ENCODE data around the gene SHB. TPM values are rescaled to one million over a fixed set of nuclear protein-coding genes. Genes with fewer than 3 reads are reported as not detected.

Gene SHB
- total RNA-seq, 1 experiment from 2014 or later, result 28.7 TPM

GRCh38 chr9:38035873-38036272, 33.2 kb downstream of the SHB start (continued):
- TF ChIP-seq POLR2AphosphoS5 (IDR thresholded peaks at IDR 0.05; ENCODE audit: low read depth, low read length) (0 out of 2 replicates have a peak, but pooled peaks have one; percentile 16), RAD21 (IDR thresholded peaks at IDR 0.05; ENCODE audit: low read depth) (no peak)

GRCh38 chr9:38033941-38034340, 35.1 kb downstream of the SHB start:
- BruUV-seq (replicated peaks), result no TSS peak

More at GRCh38 chr9:38033941-38034340, 35.1 kb downstream of the SHB start:
- Histone ChIP-seq H4K20me1 (ENCODE audit: insufficient read depth) (0 out of 2 replicates have a peak, but pooled peaks cover 2% of the 10 kb centered on the region), H3K79me2 (ENCODE audit: insufficient read depth, low read length) (peaks cover 100% of the 10 kb centered on the region), H2AFZ (ENCODE audit: low read depth, low read length, poor library complexity, severe bottlenecking) (no peak overlapping the region), H3K27me3 (ENCODE audit: insufficient read depth, low read length) (no peaks in the 10 kb centered on the region), H3K27ac (ENCODE audit: low read depth, low read length) (no peak overlapping the region), H3K4me1 (ENCODE audit: control insufficient read depth in 1 of 2, insufficient read depth in 2 of 2, low read length in 2 of 2) (peaks cover 54 to 83% of the 10 kb centered on the region in 2 experiments), H3K36me3 (ENCODE audit: control insufficient read depth in 1 of 2, insufficient read depth in 2 of 2, low read length in 2 of 2) (no peaks in the 10 kb centered on the region), H3K9ac (ENCODE audit: low read length) (no peak overlapping the region), H3K4me2 (ENCODE audit: low read length) (no peak overlapping the region), H3K4me3 (replicated peaks in 1 of 2; ENCODE audit: low read depth in 1 of 2, low read length in 2 of 2) (no peak overlapping the region), H3K9me2 (ENCODE audit: insufficient read depth) (no peaks in the 10 kb centered on the region), H3K9me3 (ENCODE audit: control insufficient read depth in 1 of 2, insufficient read depth in 1 of 2, low read depth in 1 of 2, low read length in 2 of 2) (no peaks in the 10 kb centered on the region)
- intact Hi-C loops (cut with micrococcal nuclease), result no loop called here
- ChIA-PET POLR2A (no interaction called here), RAD21 (ENCODE audit: low non-redundant PET in 1 of 2, low total read pairs in 2 of 2, uncharacterized antibody in 2 of 2, unreplicated experiment in 2 of 2) (no interaction called here), CTCF (interaction anchor here (1.8 kb wide), 1 partner anchor 120 kb away, joined by 4 read pairs; no protein-coding TSS in a partner anchor)
- DNase-seq (ENCODE audit: low read depth, low spot score), result no peak
- TF ChIP-seq ZFX (IDR thresholded peaks at IDR 0.05) (no peak), YY1 (IDR thresholded peaks at IDR 0.05; ENCODE audit: extremely low read depth, insufficient replicate concordance, low read depth, low read length) (no peak), EGR1 (IDR thresholded peaks at IDR 0.05; ENCODE audit: low read depth) (no peak), SIN3A (IDR thresholded peaks at IDR 0.05; ENCODE audit: low read depth) (no peak), CEBPB (IDR thresholded peaks at IDR 0.05; ENCODE audit: low read depth) (no peak), POLR2AphosphoS5 (IDR thresholded peaks at IDR 0.05; ENCODE audit: low read depth, low read length) (no peak), CBX3 (IDR thresholded peaks at IDR 0.05; ENCODE audit: low read depth) (no peak), FOSL1 (IDR thresholded peaks at IDR 0.05; ENCODE audit: low read depth) (no peak), TCF7L2 (IDR thresholded peaks at IDR 0.05; ENCODE audit: borderline replicate concordance, extremely low read depth, insufficient read depth, insufficient read length) (no peak), ATF3 (IDR thresholded peaks at IDR 0.05) (no peak), MAX (IDR thresholded peaks at IDR 0.05) (no peak), REST (IDR thresholded peaks at IDR 0.05; ENCODE audit: low read depth) (no peak), EZH2phosphoT487 (IDR thresholded peaks at IDR 0.05; ENCODE audit: borderline replicate concordance) (no peak), JUND (IDR thresholded peaks at IDR 0.05) (no peak), POLR2A (IDR thresholded peaks at IDR 0.05; ENCODE audit: borderline replicate concordance, extremely low read depth, insufficient read depth, insufficient read length) (no peak), ZBTB33 (IDR thresholded peaks at IDR 0.05; ENCODE audit: extremely low read depth, insufficient replicate concordance, low read length) (no peak), RAD21 (IDR thresholded peaks at IDR 0.05; ENCODE audit: low read depth) (no peak), EZH2 (IDR thresholded peaks at IDR 0.05) (no peak), SRF (IDR thresholded peaks at IDR 0.05; ENCODE audit: low read depth) (no peak), ZNF274 (IDR thresholded peaks at IDR 0.05; ENCODE audit: low read depth, low read length) (no peak)
- ATAC-seq, result no peak
